Myometrial cell (primary cell): ENCODE measurements around the gene PPP1R3C. TPM values are rescaled to one million over a fixed set of nuclear protein-coding genes. Genes with fewer than 3 reads are reported as not detected.

Experiments
- total RNA-seq: library from RNA; depleted of rRNA; stranded (reverse); fragments of >200 nt; gene quantifications from 2 replicates; pipeline ENCODE4 v1.2.3, GENCODE V29; 2015

PPP1R3C gene
- total RNA-seq, result 12.7 and 22.5 TPM in 2 replicates

DNA sequence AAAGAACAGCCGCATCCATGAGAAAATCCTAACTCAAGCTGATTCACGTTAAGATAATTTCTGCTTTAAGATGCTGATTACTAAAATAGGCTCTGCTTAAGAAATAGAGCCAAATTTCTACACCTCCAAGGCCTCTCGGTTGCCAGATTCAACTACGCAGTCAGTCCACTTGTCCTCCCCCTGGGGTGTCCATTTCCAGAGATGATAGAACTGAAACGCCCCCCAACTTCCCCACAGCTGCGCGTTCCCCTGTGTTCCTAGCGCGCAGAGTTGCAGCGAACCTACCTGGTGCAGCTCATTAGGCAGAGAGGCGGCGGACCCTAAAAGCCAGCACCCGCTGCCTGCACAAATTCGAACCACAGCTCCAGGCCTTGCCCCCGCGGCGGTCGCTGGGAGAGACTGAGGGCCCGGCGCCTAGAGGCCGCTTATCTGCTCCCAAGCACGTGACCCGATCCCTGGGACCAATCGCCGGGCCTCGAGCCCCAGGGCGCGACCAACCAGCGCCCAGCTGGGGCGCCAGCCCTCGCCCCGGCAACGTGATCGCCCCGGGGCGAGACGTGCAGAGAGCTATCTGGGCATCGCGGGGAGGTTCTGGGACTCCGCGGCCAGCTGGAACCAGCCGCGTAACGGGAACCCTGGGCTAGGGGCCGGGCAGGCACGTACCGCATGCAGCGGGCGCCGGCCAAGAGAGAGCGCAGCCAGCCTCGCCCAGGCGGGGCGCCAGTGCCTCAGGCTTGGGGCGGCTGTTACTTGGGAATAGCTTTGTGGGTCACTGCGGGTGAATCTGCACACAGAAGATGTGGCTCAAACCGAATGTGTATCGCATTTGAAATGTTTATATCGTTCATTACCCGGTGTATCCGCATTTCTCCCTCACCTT is at the start of gene PPP1R3C:
Gene PPP1R3C, minus strand, starts transcription at position 401 of the 880 bp plus-strand sequence. Its CDS starts 102 bp downstream, at position 299.

Other genes with a start within 250 kb of the PPP1R3C start
- 3.7 and 3.9 TPM in 2 replicates for gene HECTD2, start 222.7 kb downstream of the PPP1R3C start, total RNA-seq
- 16.4 and 24.3 TPM in 2 replicates for gene TNKS2, start 165.4 kb upstream of the PPP1R3C start, total RNA-seq